ENCODE results near the gene INHA.

The INHA gene

GRCh38 chr2:219572237-219573001, at the start of gene INHA:
Gene INHA, plus strand, starts transcription at chr2:219572310. Its CDS starts 65 bp downstream, at chr2:219572375.
- no peak for DNase-seq

- DNase-seq, result no peak
Measured at GRCh38 chr2:219523031-219523671, 49.0 kb upstream of the INHA start.

GRCh38 chr2:219524817-219525216, 47.3 kb upstream of the INHA start:
- no peak for DNase-seq

GRCh38 chr2:219525533-219526232, 46.4 kb upstream of the INHA start:
- DNase-seq, result no peak

GRCh38 chr2:219526320-219527075, 45.6 kb upstream of the INHA start:
- DNase-seq, result no peak

- DNase-seq, result no peak
Measured at GRCh38 chr2:219527076-219527394, 45.1 kb upstream of the INHA start.

GRCh38 chr2:219527472-219527871, 44.6 kb upstream of the INHA start:
- DNase-seq, result no peak

- peak; percentile 89 for DNase-seq
Measured at GRCh38 chr2:219530048-219530963, 41.8 kb upstream of the INHA start.

GRCh38 chr2:219531639-219532377, 40.3 kb upstream of the INHA start:
- no peak for DNase-seq

- DNase-seq, result no peak
Measured at GRCh38 chr2:219532378-219532649, 39.8 kb upstream of the INHA start.

GRCh38 chr2:219533930-219534661, 38.0 kb upstream of the INHA start:
- DNase-seq, result no peak

- DNase-seq, result no peak
Measured at GRCh38 chr2:219536425-219536824, 35.7 kb upstream of the INHA start.

- no peak for DNase-seq
Measured at GRCh38 chr2:219536967-219537366, 35.1 kb upstream of the INHA start.

GRCh38 chr2:219537657-219538488, 34.2 kb upstream of the INHA start:
- DNase-seq, result no peak

- no peak for DNase-seq
Measured at GRCh38 chr2:219538504-219538951, 33.6 kb upstream of the INHA start.

GRCh38 chr2:219538956-219539788, 32.9 kb upstream of the INHA start:
- no peak for DNase-seq

GRCh38 chr2:219539926-219540678, 32.0 kb upstream of the INHA start:
- no peak for DNase-seq

Data from stimulated activated CD4-positive, alpha-beta T cell treated with anti-CD3 and anti-CD28 coated beads, Interleukin-4, amount 100 ng/mL, for 1 hour (primary cell).